ENCODE results near the gene FAF1. TPM values are rescaled to one million over a fixed set of nuclear protein-coding genes. Genes with fewer than 3 reads are reported as not detected.

FAF1 gene
- total RNA-seq, 2 donors from 2014 or later, result 71.2 to 76.8 TPM

- intact Hi-C loops (cut with DNase I), result loop anchor here in 1 of 2 donors (10.0 kb wide), 1 partner anchor 335 kb away; no protein-coding TSS in a partner anchor
- ATAC-seq, result no peak
- DNase-seq, result no peak
These were observed 260.3 kb downstream of the FAF1 start for GRCh38 chr1:50699795-50700194.

DNA sequence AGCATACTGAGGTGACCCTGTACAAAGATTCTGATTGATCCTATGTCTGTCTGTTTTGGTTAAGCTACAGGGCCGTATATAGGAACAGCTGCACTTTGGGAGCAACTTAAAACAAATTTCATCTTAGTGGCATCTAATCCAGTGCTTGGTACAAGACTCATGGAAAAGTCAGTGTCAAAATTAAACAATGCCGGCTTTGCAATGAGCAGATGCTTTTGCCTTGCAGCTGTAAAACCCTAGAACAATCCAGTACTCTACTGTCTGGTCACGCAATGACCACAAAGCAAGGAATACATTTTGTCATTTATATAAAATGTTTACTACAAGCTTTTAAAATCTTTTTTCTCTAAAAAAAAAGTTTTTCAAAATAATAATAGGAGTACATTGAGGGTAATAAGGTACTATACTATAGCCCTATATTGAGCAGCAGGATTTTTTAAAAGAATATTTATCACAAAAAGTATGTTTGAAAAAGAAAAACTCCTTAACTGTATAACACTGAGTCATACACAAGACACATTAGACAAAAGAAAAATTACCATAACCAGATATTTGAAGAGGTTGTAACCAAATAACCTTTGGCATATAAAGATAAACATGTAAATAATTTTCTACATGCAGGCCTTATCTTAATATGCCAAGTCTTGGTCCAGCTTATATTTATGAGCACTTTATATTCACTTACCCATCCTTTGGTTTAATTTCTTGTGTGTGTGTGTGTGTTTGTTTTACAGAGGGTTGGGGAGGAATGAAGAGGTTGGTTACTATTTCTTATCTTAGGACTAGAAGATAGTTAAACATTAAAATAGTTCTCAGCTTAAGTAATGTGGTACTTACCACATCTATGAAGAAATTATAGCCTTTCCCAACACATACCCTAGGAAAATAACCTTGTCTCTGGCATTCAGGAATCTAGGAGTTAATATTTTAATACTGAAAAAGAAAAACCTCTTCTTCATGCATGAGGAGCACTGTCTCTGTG lies 262.3 kb downstream of the FAF1 start:
- ATAC-seq (no peak), DNase-seq (no peak)
- intact Hi-C loops (cut with DNase I), result no loop called here

- intact Hi-C loops (cut with DNase I), result no loop called here
- ATAC-seq (no peak), DNase-seq (no peak)
These were observed 266.2 kb downstream of the FAF1 start for GRCh38 chr1:50693829-50694228.

GRCh38 chr1:50684185-50684584 lies 275.9 kb downstream of the FAF1 start:
- ATAC-seq (no peak), DNase-seq (no peak)
- intact Hi-C loops (cut with DNase I), result no loop called here

GRCh38 chr1:50681931-50682330 lies 278.1 kb downstream of the FAF1 start:
- intact Hi-C loops (cut with DNase I), result no loop called here
- DNase-seq (no peak), ATAC-seq (no peak)

DNA sequence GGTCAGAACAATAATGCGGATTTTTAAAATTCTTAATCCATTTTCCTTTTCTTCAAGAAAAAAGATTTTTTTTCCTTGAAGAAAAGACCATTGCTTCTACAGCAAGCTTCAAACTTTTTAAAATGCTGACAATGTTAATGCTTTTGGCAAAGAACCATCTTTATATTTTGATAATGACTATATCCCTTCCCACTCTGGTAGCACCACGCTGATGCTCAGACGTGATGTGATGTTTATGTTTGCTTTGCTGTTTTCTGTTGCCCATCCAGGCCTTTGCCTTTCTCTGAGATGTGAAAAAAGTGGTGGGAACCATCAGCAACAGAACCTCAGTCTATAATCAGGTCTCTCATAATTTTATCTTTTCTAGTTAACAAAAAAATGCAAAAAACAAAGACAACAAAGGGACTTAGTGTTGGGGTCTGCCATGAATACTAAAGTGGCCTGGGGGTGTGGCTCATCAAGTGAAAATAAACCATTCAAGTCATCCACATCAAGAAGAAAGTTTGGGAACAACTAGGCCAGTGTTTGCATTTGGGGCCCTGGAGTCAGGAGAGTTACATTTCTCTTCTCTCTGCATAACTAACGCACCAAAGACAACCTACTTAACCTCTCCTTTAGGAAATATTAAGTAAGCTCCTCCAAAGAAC lies 292.2 kb downstream of the FAF1 start:
- DNase-seq (no peak), ATAC-seq (no peak)
- intact Hi-C loops (cut with DNase I), result no loop called here

GRCh38 chr1:50667272-50667671 lies 292.8 kb downstream of the FAF1 start:
- ATAC-seq (no peak), DNase-seq (no peak)
- intact Hi-C loops (cut with DNase I), result no loop called here

GRCh38 chr1:50666849-50667248 lies 293.2 kb downstream of the FAF1 start:
- intact Hi-C loops (cut with DNase I), result no loop called here
- ATAC-seq, result no peak

DNA sequence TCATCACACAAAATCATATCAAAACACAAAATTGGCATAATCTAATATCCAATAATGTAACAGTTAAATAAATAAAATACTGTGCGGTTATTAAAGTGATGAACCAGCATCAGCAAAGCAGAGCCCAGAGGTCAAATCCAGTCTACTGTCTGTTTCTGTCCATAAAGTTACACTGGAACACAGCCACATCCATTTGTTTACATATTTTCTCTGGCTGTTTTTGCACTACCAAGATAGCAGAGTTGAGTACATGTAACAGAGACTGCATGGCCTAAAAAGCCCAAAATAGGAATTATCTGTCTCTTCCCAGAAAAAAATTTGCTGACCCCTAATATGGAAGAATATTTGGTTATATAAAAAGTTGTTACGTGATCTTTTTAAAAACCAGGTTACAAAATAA lies 294.7 kb downstream of the FAF1 start:
- intact Hi-C loops (cut with DNase I), result no loop called here
- no peak for DNase-seq
- no peak for ATAC-seq

More at GRCh38 chr1:50666849-50667248, 293.2 kb downstream of the FAF1 start:
- DNase-seq, result no peak

DNA sequence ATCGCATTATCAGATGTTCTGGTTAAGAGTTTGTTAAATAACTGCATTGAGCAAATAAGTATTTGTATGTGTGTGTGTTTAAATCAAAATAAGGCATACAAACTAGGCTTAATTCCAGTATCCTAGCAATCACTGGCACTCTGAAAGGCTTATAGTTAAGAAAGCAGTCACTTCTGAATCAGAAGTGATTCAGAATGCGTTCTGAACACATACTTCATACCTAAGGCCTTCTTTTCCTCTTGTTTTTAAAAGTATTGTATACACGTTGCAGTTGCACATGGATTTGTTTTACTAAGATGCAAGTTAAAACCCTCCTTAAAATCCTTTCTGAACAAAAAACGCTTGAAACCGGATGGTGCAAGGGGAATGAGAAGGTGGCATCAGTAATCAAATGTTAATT lies 298.4 kb downstream of the FAF1 start:
- ATAC-seq, result no peak
- intact Hi-C loops (cut with DNase I), result no loop called here

DNA sequence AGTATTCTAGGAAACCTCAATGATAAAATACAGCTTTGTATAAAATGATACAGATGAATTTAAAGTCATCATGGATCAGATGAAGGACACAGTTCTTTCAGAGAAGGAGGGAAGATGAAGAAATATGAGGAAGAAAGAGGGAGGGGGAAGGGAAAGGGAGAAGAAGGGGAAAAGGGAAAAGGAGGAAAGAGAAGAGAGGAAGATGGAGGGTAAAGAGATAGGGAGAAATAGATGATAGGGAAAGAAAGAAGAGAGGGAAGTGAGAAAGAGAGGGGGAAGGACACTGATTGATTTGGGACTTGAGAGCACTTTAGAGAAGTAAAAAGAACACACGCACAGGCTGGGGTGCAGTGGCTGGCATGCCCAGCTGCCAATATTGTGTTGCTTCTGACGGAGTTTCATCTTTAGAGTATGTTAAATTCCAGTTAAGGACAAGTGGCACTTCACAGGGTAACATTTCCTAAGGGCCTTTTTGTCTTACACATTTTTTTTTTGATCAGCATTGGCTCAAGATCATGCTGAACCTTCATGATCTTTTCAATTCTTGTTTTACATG lies 300.9 kb downstream of the FAF1 start:
- intact Hi-C loops (cut with DNase I), result no loop called here
- DNase-seq (no peak), ATAC-seq (no peak)

More for the DNA sequence above, 298.4 kb downstream of the FAF1 start:
- DNase-seq, result no peak

DNA sequence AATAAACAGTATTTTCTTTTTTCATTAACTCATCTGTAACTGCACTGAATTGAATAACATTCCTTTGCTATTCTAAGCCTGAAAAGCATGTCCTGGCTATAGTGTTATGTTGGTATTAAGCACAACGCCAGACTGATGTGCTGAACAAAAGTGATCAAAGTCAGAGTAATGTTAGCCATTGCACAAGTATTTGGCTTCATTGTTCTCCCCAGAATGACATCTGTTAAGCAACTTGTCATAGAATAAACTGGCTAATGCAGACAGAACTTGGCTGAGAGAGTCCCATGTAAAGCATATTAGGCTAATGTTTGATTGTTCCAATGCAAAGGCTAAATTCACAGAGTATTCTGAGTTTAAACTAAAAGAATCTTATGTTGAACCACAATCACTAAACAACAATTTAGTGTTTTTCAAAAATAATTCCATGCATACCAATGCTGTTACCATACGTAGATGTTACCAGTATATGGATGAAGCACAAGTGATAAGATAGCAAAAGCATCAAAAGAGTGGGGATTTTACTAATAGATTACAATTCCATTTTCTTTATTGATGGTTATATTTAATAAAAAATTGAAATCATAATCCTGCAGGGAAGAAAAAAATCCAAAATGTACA lies 301.5 kb downstream of the FAF1 start:
- no peak for ATAC-seq

DNA sequence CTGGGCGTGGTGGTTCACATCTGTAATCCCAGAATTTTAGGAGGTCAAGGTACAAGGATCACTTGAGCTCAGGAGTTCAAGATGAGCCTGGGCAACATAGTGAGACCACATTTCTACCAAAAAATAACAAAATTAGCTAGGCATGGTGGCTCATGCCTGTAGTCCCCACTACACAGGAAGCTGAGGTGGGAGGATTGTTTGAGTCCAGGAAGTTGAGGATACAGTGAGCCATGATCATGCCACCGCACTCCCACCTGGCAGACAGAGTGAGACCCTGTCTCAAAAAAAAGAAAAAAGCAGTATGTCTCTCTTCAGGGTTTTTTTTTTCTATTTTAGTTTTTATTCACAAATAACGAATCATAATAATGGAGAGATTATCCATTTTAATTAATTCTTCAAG lies 303.1 kb downstream of the FAF1 start:
- no peak for DNase-seq

More for the DNA sequence above, 301.5 kb downstream of the FAF1 start:
- intact Hi-C loops (cut with DNase I), result no loop called here
- DNase-seq, result no peak

DNA sequence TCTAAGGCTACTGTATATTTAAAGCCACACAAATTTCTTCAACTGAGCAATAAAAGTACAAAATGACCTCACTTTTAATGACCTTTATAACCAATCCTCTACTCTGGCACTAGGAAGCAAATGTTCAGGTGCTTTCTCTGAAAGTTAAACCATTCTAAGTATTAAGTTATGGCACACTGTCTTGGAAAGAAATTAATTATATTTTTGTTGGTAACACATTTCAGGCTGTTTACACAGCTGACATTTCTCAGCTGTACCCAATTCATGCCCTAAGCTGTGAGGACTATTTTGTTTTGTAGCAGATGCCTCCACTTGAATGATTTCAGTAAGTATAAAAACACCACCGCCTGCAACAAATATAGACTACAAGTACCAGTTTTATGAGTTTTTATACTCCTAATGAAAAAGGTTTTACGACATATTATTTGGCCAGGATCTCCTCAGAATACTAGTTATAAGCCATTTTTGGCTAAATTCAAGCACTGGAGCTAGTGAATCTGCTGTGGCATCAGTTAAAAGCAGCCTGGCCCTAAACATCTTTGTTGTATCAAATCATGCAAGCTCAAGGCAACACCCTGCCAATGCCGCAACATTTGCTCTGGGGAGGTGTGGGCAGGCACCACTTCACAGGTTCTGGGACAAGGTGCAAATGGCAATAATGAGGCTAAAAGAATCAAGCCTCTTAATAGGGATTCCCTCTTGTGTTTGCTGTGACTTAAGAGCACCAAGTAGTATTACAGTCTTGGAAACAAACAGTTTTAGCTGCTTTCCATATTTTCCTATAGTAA lies 308.4 kb downstream of the FAF1 start:
- DNase-seq (no peak), ATAC-seq (no peak)
- intact Hi-C loops (cut with DNase I), result no loop called here

More for the DNA sequence above, 303.1 kb downstream of the FAF1 start:
- ATAC-seq, result no peak
- intact Hi-C loops (cut with DNase I), result no loop called here

DNA sequence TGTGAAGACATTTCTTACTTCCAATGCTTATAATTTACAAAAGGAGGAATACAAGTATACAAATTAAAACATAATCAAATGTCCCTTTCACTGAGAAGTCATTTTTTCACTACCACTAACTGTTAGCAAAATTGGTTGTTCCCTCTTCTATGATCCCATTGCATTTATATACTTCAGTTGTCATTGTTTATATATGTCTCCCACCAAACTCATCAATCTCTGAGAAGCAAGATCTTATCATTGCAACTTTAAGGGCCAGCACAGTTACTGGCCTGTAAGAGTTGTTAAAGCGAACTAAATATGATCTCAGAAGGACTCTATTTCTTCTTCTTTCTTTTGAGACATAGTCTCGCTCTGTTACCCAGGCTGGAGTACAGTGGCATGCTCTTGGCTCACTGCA lies 313.5 kb downstream of the FAF1 start:
- no peak for DNase-seq
- ATAC-seq, result no peak
- intact Hi-C loops (cut with DNase I), result no loop called here

DNA sequence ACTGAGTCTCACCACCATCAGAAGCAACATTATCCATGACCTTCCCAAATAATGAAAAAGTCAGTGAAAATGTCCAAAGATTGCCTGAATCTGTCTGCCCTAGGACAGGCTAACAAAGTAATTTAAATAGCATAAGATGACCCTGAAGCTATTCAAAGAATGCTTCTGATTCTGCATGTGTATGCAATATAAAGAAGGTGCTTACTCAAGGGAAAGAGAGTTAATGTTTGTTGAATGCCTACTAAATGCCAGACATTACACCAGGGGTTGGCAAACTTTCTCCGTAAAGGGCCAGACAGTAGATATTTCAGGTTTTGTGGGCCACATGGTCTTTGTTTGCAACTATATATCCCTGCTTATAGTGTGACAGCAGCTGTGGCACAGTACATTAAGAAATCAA lies 314.9 kb downstream of the FAF1 start:
- intact Hi-C loops (cut with DNase I), result no loop called here
- ATAC-seq (no peak), DNase-seq (no peak)

- no peak for ATAC-seq
- intact Hi-C loops (cut with DNase I), result no loop called here
- DNase-seq, result no peak
These were observed 315.5 kb downstream of the FAF1 start for GRCh38 chr1:50644447-50645105.

GRCh38 chr1:50637460-50637859 lies 322.6 kb downstream of the FAF1 start:
- intact Hi-C loops (cut with DNase I), result no loop called here
- DNase-seq (no peak), ATAC-seq (no peak)

Data from left cardiac atrium (tissue), 4 donors.